ENCODE measurements around the gene TUBG2. TPM values are rescaled to one million over a fixed set of nuclear protein-coding genes. Genes with fewer than 3 reads are reported as not detected.

Gene TUBG2
- polyA plus RNA-seq, 1 donor (not counting 4 experiments of a cell fraction or from before 2014, with no cell fraction given), result 14.5 TPM

DNA sequence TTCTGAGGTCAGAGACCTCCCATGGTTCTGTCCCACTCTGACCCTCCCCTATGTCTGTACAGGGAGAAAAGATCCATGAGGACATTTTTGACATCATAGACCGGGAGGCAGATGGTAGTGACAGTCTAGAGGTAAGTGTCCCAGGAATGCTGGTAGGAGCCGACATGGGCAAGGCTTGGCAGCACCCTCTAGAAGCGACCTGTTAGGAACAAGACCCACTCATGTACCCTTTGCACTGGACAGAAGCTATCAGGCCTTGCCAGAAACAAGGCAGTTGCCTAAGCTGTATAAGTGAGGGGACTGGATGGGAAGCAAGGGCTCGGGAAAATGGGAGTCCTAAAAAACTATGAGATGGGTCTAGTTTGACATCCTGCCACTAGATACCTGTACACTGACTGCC is 47.1 kb upstream of the TUBG2 start:
- H3K9ac ChIP-seq (ENCODE audit: control insufficient read depth, extremely low read depth, insufficient read depth, low read length), result no peak overlapping the region
- dilution Hi-C loops (cut with MboI; ENCODE audit: extremely low pct_ligation_motif_present, low sequenced_read_pairs), result no loop called here
- H3K79me2 ChIP-seq (ENCODE audit: control insufficient read depth, insufficient read depth, low read length), result peaks cover 28% of the 10 kb centered on the region
- no peaks in the 10 kb centered on the region for H3K9me1 ChIP-seq (ENCODE audit: control insufficient read depth, extremely low read depth, insufficient read depth, low read length)
- peaks cover 29 to 30% of the 10 kb centered on the region in 2 experiments for H3K36me3 ChIP-seq (ENCODE audit: control insufficient read depth in 2 of 2, extremely low read depth in 1 of 2, insufficient read depth in 2 of 2, low read length in 2 of 2)
- FAIRE-seq (no peak), DNase-seq (ENCODE audit: low read depth, low spot score) (no peak)
- no peak overlapping the region for H3K27ac ChIP-seq (ENCODE audit: control insufficient read depth, insufficient read depth, low read length)
- no peaks in the 10 kb centered on the region for H4K20me1 ChIP-seq (ENCODE audit: control insufficient read depth, extremely low read depth, insufficient read depth, low read length)
- no peak overlapping the region for H3K4me2 ChIP-seq (ENCODE audit: control insufficient read depth, extremely low read depth, insufficient read depth, low read depth, low read length)
- TF ChIP-seq EZH2 (IDR thresholded peaks at IDR 0.05; ENCODE audit: low read length), result no peak
- no peak for TF ChIP-seq CTCF (optimal IDR thresholded peaks at IDR 0.05 in 1 of 3, IDR thresholded peaks at IDR 0.05 in 1 of 3, conservative IDR thresholded peaks at IDR 0.05 in 1 of 3; ENCODE audit: extremely low read depth in 1 of 3, insufficient read depth in 2 of 3, low read length in 3 of 3)
- no peak overlapping the region for H3K4me3 ChIP-seq (ENCODE audit: control insufficient read depth in 2 of 3, extremely low read depth in 1 of 3, insufficient read depth in 2 of 3, low read depth in 1 of 3, low read length in 3 of 3)
- H3K9me3 ChIP-seq (ENCODE audit: control insufficient read depth, low read depth, low read length), result no peaks in the 10 kb centered on the region
- peaks cover 14% of the 10 kb centered on the region for H3K4me1 ChIP-seq (ENCODE audit: control insufficient read depth, extremely low read depth, insufficient read depth, low read length)
- H3K27me3 ChIP-seq (ENCODE audit: control insufficient read depth, extremely low read depth, insufficient read depth, low read length), result no peaks in the 10 kb centered on the region
- H2AFZ ChIP-seq (ENCODE audit: control insufficient read depth, low read length), result no peak overlapping the region

- H3K27ac ChIP-seq (ENCODE audit: control insufficient read depth, insufficient read depth, low read length), result no peak overlapping the region
- H3K4me1 ChIP-seq (ENCODE audit: control insufficient read depth, extremely low read depth, insufficient read depth, low read length), result peaks cover 18% of the 10 kb centered on the region
- no peak overlapping the region for H2AFZ ChIP-seq (ENCODE audit: control insufficient read depth, low read length)
- no peak overlapping the region for H3K4me2 ChIP-seq (ENCODE audit: control insufficient read depth, extremely low read depth, insufficient read depth, low read depth, low read length)
- H3K27me3 ChIP-seq (ENCODE audit: control insufficient read depth, extremely low read depth, insufficient read depth, low read length), result no peaks in the 10 kb centered on the region
- DNase-seq (ENCODE audit: low read depth, low spot score) (no peak), FAIRE-seq (no peak)
- H3K9me1 ChIP-seq (ENCODE audit: control insufficient read depth, extremely low read depth, insufficient read depth, low read length), result peaks cover 2% of the 10 kb centered on the region
- H3K9ac ChIP-seq (ENCODE audit: control insufficient read depth, extremely low read depth, insufficient read depth, low read length), result no peak overlapping the region
- peaks cover 29 to 30% of the 10 kb centered on the region in 2 experiments for H3K36me3 ChIP-seq (ENCODE audit: control insufficient read depth in 2 of 2, extremely low read depth in 1 of 2, insufficient read depth in 2 of 2, low read length in 2 of 2)
- H3K9me3 ChIP-seq (ENCODE audit: control insufficient read depth, low read depth, low read length), result no peaks in the 10 kb centered on the region
- H3K79me2 ChIP-seq (ENCODE audit: control insufficient read depth, insufficient read depth, low read length), result peaks cover 10% of the 10 kb centered on the region
- no peak for TF ChIP-seq EZH2 (IDR thresholded peaks at IDR 0.05; ENCODE audit: low read length)
- no peak for TF ChIP-seq CTCF (optimal IDR thresholded peaks at IDR 0.05 in 1 of 3, IDR thresholded peaks at IDR 0.05 in 1 of 3, conservative IDR thresholded peaks at IDR 0.05 in 1 of 3; ENCODE audit: extremely low read depth in 1 of 3, insufficient read depth in 2 of 3, low read length in 3 of 3)
- no peak overlapping the region for H3K4me3 ChIP-seq (ENCODE audit: control insufficient read depth in 2 of 3, extremely low read depth in 1 of 3, insufficient read depth in 2 of 3, low read depth in 1 of 3, low read length in 3 of 3)
- dilution Hi-C loops (cut with MboI; ENCODE audit: extremely low pct_ligation_motif_present, low sequenced_read_pairs), result no loop called here
- H4K20me1 ChIP-seq (ENCODE audit: control insufficient read depth, extremely low read depth, insufficient read depth, low read length), result no peaks in the 10 kb centered on the region
Measured at GRCh38 chr17:42613699-42614295, 45.3 kb upstream of the TUBG2 start.

All from keratinocyte (primary cell).